Heart left ventricle (tissue), 16 donors: ENCODE measurements around the gene CFH. TPM values are rescaled to one million over a fixed set of nuclear protein-coding genes. Genes with fewer than 3 reads are reported as not detected.

Source experiments
- ATAC-seq, 4 donors: fragments of 200-7000 bp; cut with Tn5 transposase; one replicate each; pipeline ENCODE4 v1.9.1; 2020 to 2022; ENCODE audit warnings: moderate library complexity in 4 of 4, mild to moderate bottlenecking in 3 of 4, moderate number of reproducible peaks in 1 of 4
- DNase-seq, 5 donors: peaks; one replicate each; pipeline ENCODE4 v3.0.0-alpha.2; 2020
- H3K27ac ChIP-seq, 12 donors: fragments of 200-600 bp; sonication (generic) in 4 of 12; one replicate each; pipeline versions ENCODE4 v1.5.0 to v1.8.0; 2016 to 2022; ENCODE audit warnings: mild to moderate bottlenecking in 2 of 12
- H3K27me3 ChIP-seq, 9 donors: fragments of 200-600 bp; sonication (generic) in 2 of 9; one replicate each; pipeline versions ENCODE4 v1.5.1 to v1.8.0; 2016 to 2022; ENCODE audit warnings: mild to moderate bottlenecking in 3 of 9
- H3K36me3 ChIP-seq, 9 donors: fragments of 200-600 bp; sonication (generic) in 2 of 9; one replicate each; pipeline versions ENCODE4 v1.5.0 to v1.8.0; 2018 to 2022; ENCODE audit warnings: mild to moderate bottlenecking in 2 of 9
- H3K4me1 ChIP-seq, 12 donors: fragments of 200-600 bp; sonication (generic) in 4 of 12; one replicate each; pipeline versions ENCODE4 v1.5.0 to v1.8.0; 2016 to 2022; ENCODE audit warnings: mild to moderate bottlenecking in 3 of 12
- H3K4me3 ChIP-seq, 12 donors: fragments of 200-600 bp; sonication (generic) in 4 of 12; one replicate each; pipeline versions ENCODE4 v1.5.0 to v1.8.0; 2017 to 2022; ENCODE audit warnings: mild to moderate bottlenecking in 9 of 12, moderate library complexity in 4 of 12
- H3K9me3 ChIP-seq, 12 donors: fragments of 200-600 bp; sonication (generic) in 4 of 12; one replicate each; pipeline versions ENCODE4 v1.5.0 to v1.8.0; 2016 to 2022; ENCODE audit warnings: mild to moderate bottlenecking in 1 of 12
- POLR2A ChIP-seq, 2 donors: fragments of 450-650 bp; IDR thresholded peaks; one replicate each; pipeline ENCODE4 v1.6.1; 2017; ENCODE audit warnings: antibody characterized with exemption in 2 of 2, mild to moderate bottlenecking in 2 of 2, moderate library complexity in 2 of 2
- WGBS, 4 donors: extraction: QIAGEN DNeasy Blood & Tissue Kit in 2 of 4; methylation state at CpG; one replicate each; pipeline versions ENCODE4 v1.1.5 to v1.1.7; 2013 to 2018; 5-methylcytosine and 5-hydroxymethylcytosine counted together
- intact Hi-C, 10 donors: fragments of 100-400 bp; cut with DNase I; formaldehyde crosslinking; loops; one replicate each; pipeline versions ENCODE4 v1.11.1 to v1.14.2; 2022
- polyA plus RNA-seq, 2 donors: library from polyadenylated mRNA; stranded (reverse); fragments of 200-250 nt; gene quantifications; one replicate each; pipeline ENCODE4 v1.2.3, GENCODE V29; 2013
- total RNA-seq, 9 donors: library from RNA; depleted of rRNA in 2 of 9; stranded (reverse); fragments of >200 nt in 2 of 9; fragmentation: NEBNext Ultra II Directional in 3 of 9; extraction: Animal tissue kit (Norgen Biotek cat#: 25700) in 3 of 9; gene quantifications; one replicate each; pipeline versions ENCODE4 v1.1.0 to v1.2.4, GENCODE V29; 2016 to 2023
- TF ChIP-seq, protein P1 (sequence below), 12 donors: fragments of 200-600 bp; sonication (generic) in 4 of 12; IDR thresholded peaks; one replicate each; pipeline versions ENCODE4 v1.5.0 to v1.8.0; 2018 to 2022; ENCODE audit warnings: antibody characterized with exemption in 12 of 12, mild to moderate bottlenecking in 5 of 12
- donor health status: ischemic (EF 13 %, LVEDD 7.1; RV severe dilation, severe dysfunction).
- donor health status: healthy with polysubstance abuse.
- donor health status: DM: no; HTN: yes; CAD: no.
- donor health status: DM: no; HTN: no; CAD: no.
- donor health status: ischemic (EF 25% LVEDD 6.9; RV normal size, moderate dysfunction).
- donor health status: ischemic (EF 25% LVEDD 5.7; RV mildly dilated, moderate dysfunction).
- donor health status: healthy.
- donor health status: DM: yes; HTN: yes; CAD: no.
- donor health status: ischemic (EF 35%, LVEDD 5.7; RV mildly dilated, moderate dysfunction).
- donor health status: nonischemic (EF 11% LVEDD 7.7; RV severe dilation, severe dysfunction).
- donor health status: DM: yes; HTN: yes; CAD: no.
- donor health status: PGD.
- donor health status: ischemic (EF 29% LVEDD 5.4; RV normal size, mild dysfunction).
- donor health status: nonischemic (EF 23%, LVEDD 6.1; RV moderate dilation, normal function).

Gene CFH
- total and polyA plus RNA-seq, 11 donors = 7.2 to 141 (median 25.6) TPM

DNA sequence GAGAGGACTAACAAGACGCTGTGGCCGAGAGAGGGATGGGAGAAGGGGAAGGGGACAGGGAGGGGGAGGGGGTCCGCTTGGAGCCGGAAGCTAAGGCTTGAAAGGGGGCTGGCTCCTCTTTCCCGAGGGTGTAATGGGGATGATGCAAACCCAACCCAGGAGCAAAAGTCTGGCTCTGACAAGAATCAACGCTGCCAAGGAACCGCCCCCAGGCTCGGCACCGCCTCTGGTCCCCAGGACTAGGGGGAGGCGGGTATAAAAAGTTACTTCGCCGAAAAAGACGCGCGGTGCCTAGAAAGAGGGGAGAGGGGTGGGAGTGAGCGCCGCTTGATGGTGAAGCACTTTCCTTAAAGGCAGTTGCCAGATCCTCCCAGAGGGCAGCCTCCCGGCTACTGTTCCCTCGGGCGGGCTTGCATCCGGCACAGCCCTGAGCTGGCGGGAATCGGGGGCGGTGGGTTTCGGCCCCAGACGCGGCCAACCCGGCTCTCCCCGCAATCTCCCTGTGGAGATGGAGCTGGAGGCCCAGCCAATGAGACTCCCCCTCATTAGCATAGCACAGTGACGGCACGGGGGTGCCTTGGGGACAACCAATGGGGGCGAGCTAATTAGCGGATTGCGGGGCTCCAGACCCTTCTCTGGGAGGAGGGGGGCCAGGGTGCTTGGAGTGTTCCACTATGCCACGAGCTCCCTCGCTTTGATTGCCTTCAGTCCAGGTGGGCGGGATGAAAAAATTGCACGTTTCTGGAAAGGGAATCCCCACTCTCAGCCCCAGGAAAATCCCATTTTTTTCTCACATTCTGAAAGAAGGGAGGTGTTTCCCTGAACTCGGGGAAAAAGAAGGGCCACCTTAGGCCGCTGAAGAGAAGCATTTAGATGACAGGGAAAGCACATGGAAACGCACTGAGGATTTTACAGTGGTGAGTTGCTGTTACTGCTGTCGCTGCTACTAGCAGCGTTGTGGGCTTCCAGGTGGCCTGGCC lies 43.2 kb upstream of the CFH start, which contains the start of gene KCNT2:
Gene KCNT2, minus strand, starts transcription at position 51 of the 980 bp plus-strand sequence. CDS start 131 bp downstream, outside the sequence.
- intact Hi-C loops = no loop called here
- WGBS, 4 donors = 0 to 2% (median 1%) methylated on average over 42 to 43 of the region's 43 CpGs
- Histone ChIP-seq H3K27ac (peak within 1 kb of the TSS in 11 of 12 donors; percentile 31 to 79 (median 66)), H3K9me3 (peaks cover 0 to 4% (median 0%) of the 10 kb centered on the region in 12 donors), H3K36me3 (no peaks in the 10 kb centered on the region), H3K27me3 (peaks cover 0 to 22% (median 0%) of the 10 kb centered on the region in 9 donors), H3K4me1 (peaks cover 0 to 19% (median 0%) of the 10 kb centered on the region in 12 donors), H3K4me3 (peak within 1 kb of the TSS; percentile 15 to 68 (median 54))
- peak; percentile 55 to 75 (median 59) for DNase-seq
- TF ChIP-seq, protein P1, sequence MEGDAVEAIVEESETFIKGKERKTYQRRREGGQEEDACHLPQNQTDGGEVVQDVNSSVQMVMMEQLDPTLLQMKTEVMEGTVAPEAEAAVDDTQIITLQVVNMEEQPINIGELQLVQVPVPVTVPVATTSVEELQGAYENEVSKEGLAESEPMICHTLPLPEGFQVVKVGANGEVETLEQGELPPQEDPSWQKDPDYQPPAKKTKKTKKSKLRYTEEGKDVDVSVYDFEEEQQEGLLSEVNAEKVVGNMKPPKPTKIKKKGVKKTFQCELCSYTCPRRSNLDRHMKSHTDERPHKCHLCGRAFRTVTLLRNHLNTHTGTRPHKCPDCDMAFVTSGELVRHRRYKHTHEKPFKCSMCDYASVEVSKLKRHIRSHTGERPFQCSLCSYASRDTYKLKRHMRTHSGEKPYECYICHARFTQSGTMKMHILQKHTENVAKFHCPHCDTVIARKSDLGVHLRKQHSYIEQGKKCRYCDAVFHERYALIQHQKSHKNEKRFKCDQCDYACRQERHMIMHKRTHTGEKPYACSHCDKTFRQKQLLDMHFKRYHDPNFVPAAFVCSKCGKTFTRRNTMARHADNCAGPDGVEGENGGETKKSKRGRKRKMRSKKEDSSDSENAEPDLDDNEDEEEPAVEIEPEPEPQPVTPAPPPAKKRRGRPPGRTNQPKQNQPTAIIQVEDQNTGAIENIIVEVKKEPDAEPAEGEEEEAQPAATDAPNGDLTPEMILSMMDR (IDR thresholded peaks at IDR 0.05) = no peak
- TF ChIP-seq POLR2A (IDR thresholded peaks at IDR 0.05) = peak in 1 of 2 donors; percentile 19
- peak; percentile 74 to 90 (median 85) for ATAC-seq

DNA sequence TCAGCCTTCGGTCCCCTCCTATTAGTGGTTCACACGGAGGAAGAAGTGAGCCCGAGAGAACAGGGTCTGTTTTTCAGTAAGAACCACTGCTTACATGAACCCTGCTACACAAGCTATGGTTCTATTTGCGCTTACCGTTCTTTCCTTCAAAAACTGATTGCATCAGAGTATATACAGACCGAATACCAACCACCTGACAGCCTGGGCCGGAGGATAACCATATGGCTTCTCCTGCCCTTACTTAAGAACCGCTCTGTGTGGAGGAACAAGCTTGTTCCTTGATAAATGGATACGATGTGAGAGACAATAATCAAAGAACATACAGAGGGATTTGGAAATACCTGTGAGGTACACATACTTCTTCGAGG lies 42.5 kb upstream of the CFH start:
- H3K27ac ChIP-seq = peak overlapping the region in 10 of 12 donors; percentile 47 to 79 (median 68)
- no peak for ATAC-seq
- peaks cover 0 to 19% (median 0%) of the 10 kb centered on the region in 12 donors for H3K4me1 ChIP-seq
- peaks cover 0 to 4% (median 0%) of the 10 kb centered on the region in 12 donors for H3K9me3 ChIP-seq
- H3K4me3 ChIP-seq = peak overlapping the region in 7 of 12 donors; percentile 53 to 68 (median 57)
- intact Hi-C loops = no loop called here
- DNase-seq = no peak
- WGBS, 4 donors = 33 to 49% (median 39%) methylated on average over 10 of the region's 10 CpGs
- H3K36me3 ChIP-seq = no peaks in the 10 kb centered on the region
- peaks cover 0 to 22% (median 0%) of the 10 kb centered on the region in 9 donors for H3K27me3 ChIP-seq
- TF ChIP-seq POLR2A (IDR thresholded peaks at IDR 0.05) = no peak
- TF ChIP-seq, protein P1 (IDR thresholded peaks at IDR 0.05) = no peak

DNA sequence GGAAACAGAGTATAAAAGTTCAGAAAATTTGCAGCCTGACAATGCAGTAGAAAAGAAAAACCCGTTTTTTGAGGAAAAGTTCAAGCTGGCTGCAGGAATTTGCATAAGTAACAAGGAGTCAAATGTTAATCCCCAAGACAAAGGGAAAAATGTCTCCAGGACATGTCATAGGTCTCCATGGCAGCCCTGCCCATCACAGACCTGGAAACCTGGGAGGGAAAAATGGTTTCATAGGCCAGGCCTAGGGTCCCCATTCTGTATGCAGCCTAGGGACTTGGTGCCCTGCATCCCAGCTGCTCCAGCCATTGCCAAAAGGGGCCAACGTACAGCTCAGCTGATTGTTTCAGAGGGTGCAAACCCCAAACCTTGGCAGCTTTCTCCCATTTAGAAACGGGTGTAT lies 40.0 kb upstream of the CFH start:
- H3K36me3 ChIP-seq = no peaks in the 10 kb centered on the region

More for the DNA sequence above, 40.0 kb upstream of the CFH start:
- no peak overlapping the region for H3K27ac ChIP-seq
- peaks cover 0 to 18% (median 0%) of the 10 kb centered on the region in 9 donors for H3K27me3 ChIP-seq
- intact Hi-C loops = no loop called here
- 78 to 92% (median 88%) methylated on average over 3 of the region's 3 CpGs for WGBS, 4 donors
- no peak for ATAC-seq
- peaks cover 0 to 19% (median 0%) of the 10 kb centered on the region in 12 donors for H3K4me1 ChIP-seq
- TF ChIP-seq POLR2A (IDR thresholded peaks at IDR 0.05) = no peak
- TF ChIP-seq, protein P1 (IDR thresholded peaks at IDR 0.05) = no peak
- peak in 1 of 5 donors; percentile 8 for DNase-seq
- no peak overlapping the region for H3K4me3 ChIP-seq
- peaks cover 0 to 4% (median 0%) of the 10 kb centered on the region in 12 donors for H3K9me3 ChIP-seq
